Ammon's horn (tissue), 1 donor: ENCODE data around the gene PTAFR.

Experiments
- DNase-seq: peaks from one replicate; pipeline ENCODE4 v3.0.0-alpha.2; 2016; ENCODE audit warnings: low spot score

Gene PTAFR

GRCh38 chr1:28178690-28179485 lies 2.4 kb upstream of the PTAFR start:
- no peak for DNase-seq

- DNase-seq: no peak
These were observed 470 bp downstream of the PTAFR start for GRCh38 chr1:28175955-28176485.

- no peak for DNase-seq
These were observed 2.6 kb downstream of the PTAFR start for GRCh38 chr1:28173980-28174297.

GRCh38 chr1:28173151-28173979 lies 3.1 kb downstream of the PTAFR start:
- DNase-seq: peak; percentile 74

DNA sequence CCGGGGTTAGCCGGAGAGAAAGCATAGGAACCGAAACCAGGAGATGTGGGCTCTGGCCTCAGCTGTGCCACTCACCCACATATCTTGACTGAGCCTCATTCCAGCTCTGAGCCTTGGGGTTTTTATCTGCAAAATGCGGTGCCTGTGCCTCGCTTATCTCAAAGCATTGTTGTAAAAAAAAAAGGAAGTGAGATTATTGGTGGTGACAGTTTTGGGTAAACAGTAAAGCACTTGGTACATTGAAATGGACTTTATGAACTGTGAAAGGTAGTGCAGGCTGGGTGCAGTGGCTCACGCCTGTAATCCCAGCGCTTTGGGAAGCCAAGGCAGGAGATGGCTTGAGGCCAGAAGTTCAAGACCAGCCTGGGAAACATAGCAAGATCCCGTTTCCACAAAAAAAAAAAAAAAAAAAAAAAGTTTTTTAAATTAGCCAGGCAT lies 3.8 kb downstream of the PTAFR start:
- peak; percentile 75 for DNase-seq

DNA sequence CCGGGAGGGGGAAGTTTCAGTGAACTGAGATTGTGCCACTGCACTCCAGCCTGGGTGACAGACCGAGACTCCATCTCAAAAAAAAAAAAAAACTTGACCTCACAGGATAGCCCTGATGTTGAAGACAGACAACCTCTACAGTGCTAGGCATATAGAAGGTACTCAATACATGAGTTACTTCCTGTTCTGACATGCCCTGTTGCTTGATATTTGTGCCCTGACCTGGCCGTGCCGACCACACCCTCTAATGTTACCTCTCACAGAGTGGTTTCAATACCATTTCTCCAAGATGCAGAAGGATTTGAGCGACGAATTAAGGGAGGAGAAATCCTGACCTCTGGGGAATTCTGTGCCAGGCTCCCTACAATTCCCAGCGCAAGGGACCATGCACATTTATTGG lies 5.2 kb downstream of the PTAFR start:
- no peak for DNase-seq

- no peak for DNase-seq
These were observed 6.4 kb downstream of the PTAFR start for GRCh38 chr1:28170001-28170596.

GRCh38 chr1:28163496-28164161 lies 12.9 kb downstream of the PTAFR start:
- peak; percentile 83 for DNase-seq

GRCh38 chr1:28162151-28162550 lies 14.3 kb downstream of the PTAFR start:
- no peak for DNase-seq

- DNase-seq: no peak
These were observed 14.7 kb downstream of the PTAFR start for GRCh38 chr1:28161751-28162150.

DNA sequence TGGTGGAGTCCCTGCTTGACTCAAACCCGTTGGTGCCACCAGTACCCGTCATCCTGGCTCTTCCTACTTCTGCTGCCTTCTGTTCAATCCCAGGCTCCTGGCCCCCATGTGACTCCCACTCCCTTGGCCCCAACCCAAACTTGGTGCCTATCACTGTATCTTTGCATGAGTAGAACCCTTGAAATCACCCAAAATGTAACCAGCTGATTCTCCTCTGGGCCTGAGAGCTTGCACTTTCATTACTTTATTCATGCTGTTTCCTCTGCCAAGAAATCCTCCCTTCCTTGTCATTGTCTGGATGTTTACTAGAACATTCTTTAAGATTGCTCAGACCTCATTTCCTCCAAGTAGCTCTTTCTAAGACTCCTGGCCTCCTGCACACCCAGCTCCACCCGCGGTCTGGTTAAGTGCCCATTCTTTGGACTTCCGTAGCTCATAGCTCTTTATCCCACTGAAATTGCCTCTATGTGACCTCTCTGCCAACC lies 15.7 kb downstream of the PTAFR start:
- no peak for DNase-seq

DNA sequence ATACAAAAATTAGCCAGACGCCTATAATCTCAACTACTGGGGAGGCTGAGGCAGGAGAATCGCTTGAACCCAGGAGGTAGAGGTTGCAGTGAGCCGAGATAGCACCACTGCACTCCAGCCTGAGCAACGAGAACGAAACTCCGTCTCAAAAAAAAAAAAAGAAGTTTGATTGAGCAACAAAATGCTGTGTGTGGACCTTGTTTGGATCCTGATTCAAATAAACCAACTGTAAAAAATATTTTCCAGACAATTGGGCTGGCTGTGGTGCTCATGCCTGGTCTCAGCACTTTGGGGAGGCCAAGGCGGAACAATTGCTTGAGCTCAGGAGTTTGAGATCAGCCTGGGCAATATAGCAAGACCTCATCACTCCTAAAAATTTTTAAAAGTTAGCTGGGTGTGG lies 16.8 kb downstream of the PTAFR start:
- no peak for DNase-seq

DNA sequence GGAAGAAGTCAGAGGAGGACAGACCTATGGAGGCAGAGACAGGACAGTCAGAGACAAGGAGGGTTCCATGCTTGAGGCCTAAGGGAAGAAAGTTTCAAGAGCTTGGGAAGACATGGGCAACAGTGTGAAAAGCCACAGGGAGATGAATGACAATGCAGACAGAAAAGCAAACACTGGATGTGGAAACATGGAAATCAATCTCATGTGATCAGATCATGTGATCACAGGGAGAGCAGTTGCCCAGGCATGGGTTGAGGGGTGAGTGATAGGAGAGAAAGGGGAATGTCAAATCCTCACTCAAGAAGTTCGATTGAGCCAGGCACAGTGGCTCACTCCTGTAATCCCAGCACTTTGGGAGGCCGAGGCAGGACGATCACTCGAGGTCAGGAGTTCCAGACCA lies 17.2 kb downstream of the PTAFR start:
- DNase-seq: no peak

- no peak for DNase-seq
These were observed 18.6 kb downstream of the PTAFR start for GRCh38 chr1:28157894-28158293.

DNA sequence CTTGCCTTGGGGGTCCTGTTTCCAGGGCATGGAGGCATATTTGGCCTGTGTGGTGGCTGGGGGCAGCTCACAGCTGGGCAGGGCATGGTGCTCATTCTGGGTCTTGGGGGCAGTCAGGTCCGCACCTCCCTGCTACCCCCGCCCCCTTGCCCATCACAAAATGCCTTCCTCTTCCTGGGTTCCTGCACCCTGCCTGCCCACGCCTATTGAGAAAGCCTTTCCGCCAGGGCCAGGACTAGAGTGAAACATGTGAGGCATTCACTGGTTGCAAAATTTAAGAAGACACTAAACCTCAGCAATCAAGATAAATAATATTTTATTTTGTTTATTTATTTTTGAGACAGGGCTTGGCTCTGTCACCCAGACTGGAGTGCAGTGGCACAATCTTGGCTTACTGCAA lies 19.7 kb downstream of the PTAFR start:
- peak; percentile 40 for DNase-seq

DNA sequence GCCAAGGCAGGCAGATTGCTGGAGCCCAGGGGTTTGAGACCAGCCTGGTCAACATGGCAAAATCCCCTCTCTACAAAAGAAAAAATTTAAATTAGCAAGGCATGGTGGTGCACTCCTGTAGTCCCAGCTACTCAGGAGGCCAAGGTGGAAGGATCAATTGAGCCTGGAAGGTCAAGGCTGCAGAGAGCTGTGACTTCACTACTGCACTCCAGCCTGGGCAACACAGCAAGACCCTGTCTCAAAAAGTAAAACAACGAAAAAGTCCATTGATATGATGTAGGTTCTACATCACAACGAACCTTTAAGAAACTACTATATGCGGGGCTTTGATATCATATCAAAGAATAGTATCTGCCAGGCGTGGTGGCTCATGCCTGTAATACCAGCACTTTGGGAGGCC lies 20.9 kb downstream of the PTAFR start:
- DNase-seq: no peak

DNA sequence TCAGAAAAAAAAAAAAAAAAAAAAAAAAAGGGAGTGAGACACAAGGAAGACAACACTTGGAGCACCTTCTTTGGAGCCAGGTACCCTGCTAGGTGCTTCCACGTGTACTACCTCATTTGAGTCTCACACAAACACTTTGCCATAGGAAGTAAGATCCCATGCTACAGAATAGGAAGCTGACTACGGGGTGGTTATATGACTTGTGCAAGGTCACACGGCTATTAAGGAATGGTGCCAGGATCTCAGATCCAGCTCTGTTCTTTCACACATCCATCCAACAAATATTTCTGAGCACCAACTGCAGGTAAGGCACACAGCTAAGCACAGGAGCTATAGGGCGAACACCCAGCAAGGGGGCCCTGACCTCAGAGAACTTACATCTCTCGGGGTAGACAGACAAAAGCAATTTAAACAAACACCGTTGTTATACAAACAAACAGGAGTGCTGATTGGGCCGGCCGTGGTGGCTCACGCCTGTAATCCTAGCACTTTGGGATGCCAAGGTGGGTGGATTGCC lies 22.4 kb downstream of the PTAFR start:
- no peak for DNase-seq

GRCh38 chr1:28150125-28150780 lies 26.2 kb downstream of the PTAFR start:
- no peak for DNase-seq

- no peak for DNase-seq
These were observed 27.7 kb downstream of the PTAFR start for GRCh38 chr1:28148880-28149195.

DNA sequence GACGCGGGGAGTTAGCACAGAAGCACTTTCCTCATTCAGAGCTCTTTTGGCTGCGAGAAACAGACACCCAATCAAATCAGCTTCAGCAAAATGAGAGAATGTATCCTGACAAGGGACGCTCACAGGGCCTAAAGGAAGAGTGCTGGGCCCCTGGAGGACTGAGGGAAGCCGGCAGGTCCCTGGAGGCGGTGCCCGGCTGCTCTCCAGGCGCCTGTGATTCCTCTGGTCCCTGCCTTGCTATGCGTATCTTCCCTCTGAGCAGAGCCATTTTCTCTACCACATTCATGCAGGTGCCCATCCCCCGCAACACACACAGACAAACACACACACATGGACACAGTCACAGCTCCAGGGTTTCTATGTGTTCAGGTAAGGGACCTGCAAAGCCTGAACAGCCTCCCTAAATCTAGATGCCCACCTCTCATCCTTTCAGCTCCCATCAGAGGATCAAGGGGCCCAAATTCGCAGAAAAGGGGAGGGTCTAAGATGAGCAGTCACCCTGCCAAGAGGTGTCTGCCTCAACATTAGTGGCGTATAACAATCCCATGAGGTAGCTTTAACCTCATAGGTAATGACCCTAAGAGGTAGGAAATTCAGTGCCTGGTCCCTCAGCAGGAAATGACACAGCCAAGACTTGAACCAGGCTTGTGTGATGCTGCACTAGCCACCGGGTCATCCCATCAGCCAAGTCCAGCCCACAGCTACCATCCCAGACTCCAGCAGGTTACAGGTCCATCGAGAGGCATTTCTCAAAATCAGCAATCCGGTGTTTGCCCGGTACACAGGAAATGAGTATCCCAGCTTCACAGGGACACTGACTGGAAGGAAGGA lies 29.0 kb downstream of the PTAFR start:
- no peak for DNase-seq

DNA sequence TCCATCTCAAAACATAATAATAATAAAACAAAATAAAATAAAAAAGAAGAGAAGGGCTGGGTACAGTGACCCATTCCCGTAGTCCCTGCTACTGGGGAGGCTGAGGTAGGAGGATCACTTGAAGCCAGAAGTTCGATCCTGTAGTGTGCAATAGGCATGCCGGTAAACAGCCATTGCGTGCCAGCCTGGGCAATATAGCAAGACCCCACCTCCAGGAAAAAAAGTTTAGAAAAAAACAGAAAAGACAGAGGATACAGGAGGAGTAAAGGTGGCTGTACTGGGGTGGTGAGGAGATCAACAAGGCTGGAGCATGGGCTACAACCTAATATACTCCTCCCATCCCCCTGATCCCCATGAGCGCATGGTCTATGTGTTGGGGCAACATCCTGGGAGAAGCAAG lies 30.8 kb downstream of the PTAFR start:
- no peak for DNase-seq
